ENCODE data around the gene SOD1. TPM values are rescaled to one million over a fixed set of nuclear protein-coding genes. Genes with fewer than 3 reads are reported as not detected.
A peak's percentile ranks its signal among the peaks of the same experiment; 100 is the strongest.

Gene SOD1
- total RNA-seq, 6 experiments from 2014 or later, result 236 to 290 (median 281) TPM

DNA sequence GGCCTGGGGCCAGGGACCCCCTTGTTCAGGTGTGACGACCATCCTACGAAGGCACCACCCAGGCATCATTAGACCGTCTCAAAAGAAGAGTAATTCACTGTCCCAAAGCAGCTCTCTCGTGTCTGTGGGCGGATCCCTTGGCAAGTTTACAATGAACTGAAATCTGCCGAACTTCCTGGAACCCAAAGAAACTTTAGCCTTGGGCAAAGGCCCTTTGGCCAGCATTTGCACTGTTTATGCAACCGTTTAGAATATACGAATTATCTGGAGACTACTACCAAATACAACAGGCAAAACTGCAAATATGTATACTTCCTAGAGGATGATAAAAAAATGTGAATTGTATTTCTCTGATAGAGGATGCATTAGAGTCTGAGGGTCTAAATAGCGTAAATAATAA lies 1.4 kb upstream of the SOD1 start:
- Mint-ChIP-seq H3K27ac (no peak overlapping the region), H3K4me1 (ENCODE audit: low read depth) (peaks cover 39% of the 10 kb centered on the region), H3K36me3 (ENCODE audit: low read depth) (peaks cover 15% of the 10 kb centered on the region), H3K27me3 (ENCODE audit: insufficient read depth) (peaks cover 7% of the 10 kb centered on the region), H3K9me3 (no peaks in the 10 kb centered on the region), H3K4me3 (0 out of 2 replicates have a peak overlapping the region, but pooled peaks have one; percentile 5)
- TF ChIP-seq, protein P1, sequence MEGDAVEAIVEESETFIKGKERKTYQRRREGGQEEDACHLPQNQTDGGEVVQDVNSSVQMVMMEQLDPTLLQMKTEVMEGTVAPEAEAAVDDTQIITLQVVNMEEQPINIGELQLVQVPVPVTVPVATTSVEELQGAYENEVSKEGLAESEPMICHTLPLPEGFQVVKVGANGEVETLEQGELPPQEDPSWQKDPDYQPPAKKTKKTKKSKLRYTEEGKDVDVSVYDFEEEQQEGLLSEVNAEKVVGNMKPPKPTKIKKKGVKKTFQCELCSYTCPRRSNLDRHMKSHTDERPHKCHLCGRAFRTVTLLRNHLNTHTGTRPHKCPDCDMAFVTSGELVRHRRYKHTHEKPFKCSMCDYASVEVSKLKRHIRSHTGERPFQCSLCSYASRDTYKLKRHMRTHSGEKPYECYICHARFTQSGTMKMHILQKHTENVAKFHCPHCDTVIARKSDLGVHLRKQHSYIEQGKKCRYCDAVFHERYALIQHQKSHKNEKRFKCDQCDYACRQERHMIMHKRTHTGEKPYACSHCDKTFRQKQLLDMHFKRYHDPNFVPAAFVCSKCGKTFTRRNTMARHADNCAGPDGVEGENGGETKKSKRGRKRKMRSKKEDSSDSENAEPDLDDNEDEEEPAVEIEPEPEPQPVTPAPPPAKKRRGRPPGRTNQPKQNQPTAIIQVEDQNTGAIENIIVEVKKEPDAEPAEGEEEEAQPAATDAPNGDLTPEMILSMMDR (IDR thresholded peaks at IDR 0.05), result no peak
- no peak for DNase-seq

DNA sequence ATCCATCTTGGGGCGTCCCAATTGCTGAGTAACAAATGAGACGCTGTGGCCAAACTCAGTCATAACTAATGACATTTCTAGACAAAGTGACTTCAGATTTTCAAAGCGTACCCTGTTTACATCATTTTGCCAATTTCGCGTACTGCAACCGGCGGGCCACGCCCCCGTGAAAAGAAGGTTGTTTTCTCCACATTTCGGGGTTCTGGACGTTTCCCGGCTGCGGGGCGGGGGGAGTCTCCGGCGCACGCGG lies 282 bp upstream of the SOD1 start:
- Mint-ChIP-seq H3K9me3 (no peaks in the 10 kb centered on the region), H3K4me1 (ENCODE audit: low read depth) (peaks cover 41% of the 10 kb centered on the region), H3K27me3 (ENCODE audit: insufficient read depth) (peaks cover 7% of the 10 kb centered on the region), H3K27ac (peak overlapping the region; percentile 99), H3K36me3 (ENCODE audit: low read depth) (peaks cover 19% of the 10 kb centered on the region), H3K4me3 (peak overlapping the region; percentile 99)
- DNase-seq, result no peak
- TF ChIP-seq, protein P1 (IDR thresholded peaks at IDR 0.05), result no peak

DNA sequence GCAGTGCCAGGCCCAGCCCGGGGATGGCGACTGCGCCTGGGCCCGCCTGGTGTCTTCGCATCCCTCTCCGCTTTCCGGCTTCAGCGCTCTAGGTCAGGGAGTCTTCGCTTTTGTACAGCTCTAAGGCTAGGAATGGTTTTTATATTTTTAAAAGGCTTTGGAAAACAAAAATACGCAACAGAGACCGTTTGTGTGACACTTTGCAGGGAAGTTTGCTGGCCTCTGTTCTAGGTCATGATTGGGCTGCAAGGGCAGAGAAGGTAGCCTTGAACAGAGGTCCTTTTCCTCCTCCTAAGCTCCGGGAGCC lies 719 bp downstream of the SOD1 start:
- H3K4me1 Mint-ChIP-seq (ENCODE audit: low read depth), result peaks cover 50% of the 10 kb centered on the region
- no peaks in the 10 kb centered on the region for H3K9me3 Mint-ChIP-seq
- H3K36me3 Mint-ChIP-seq (ENCODE audit: low read depth), result peaks cover 23% of the 10 kb centered on the region
- DNase-seq, result no peak
- H3K4me3 Mint-ChIP-seq, result peak overlapping the region; percentile 97
- TF ChIP-seq, protein P1 (IDR thresholded peaks at IDR 0.05), result no peak
- H3K27me3 Mint-ChIP-seq (ENCODE audit: insufficient read depth), result peaks cover 2% of the 10 kb centered on the region
- H3K27ac Mint-ChIP-seq, result peak overlapping the region; percentile 88

DNA sequence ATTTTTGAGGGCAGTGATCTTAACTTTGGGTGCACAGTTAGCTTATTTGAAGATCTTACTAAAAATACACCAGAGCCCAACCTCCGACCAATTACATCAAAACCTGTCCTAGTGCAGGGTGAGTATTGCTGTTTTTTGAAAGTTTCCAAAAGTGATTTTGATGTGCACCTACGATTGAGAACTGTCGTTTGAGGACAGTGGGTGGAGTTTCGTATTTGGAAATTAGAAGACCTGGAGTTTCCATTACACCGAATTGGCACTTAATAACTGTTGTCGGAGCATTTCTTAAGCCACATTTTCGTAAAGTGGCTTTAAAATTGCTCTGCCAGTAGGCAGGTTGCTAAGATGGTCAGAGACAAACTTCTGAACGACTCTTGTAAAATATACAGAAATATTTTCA lies 1.1 kb downstream of the SOD1 start:
- Mint-ChIP-seq H3K27ac (peak overlapping the region; percentile 88), H3K36me3 (ENCODE audit: low read depth) (peaks cover 27% of the 10 kb centered on the region), H3K9me3 (no peaks in the 10 kb centered on the region), H3K27me3 (ENCODE audit: insufficient read depth) (peaks cover 5% of the 10 kb centered on the region), H3K4me1 (ENCODE audit: low read depth) (peaks cover 54% of the 10 kb centered on the region), H3K4me3 (peak overlapping the region; percentile 97)
- no peak for DNase-seq
- TF ChIP-seq, protein P1 (IDR thresholded peaks at IDR 0.05), result no peak

DNA sequence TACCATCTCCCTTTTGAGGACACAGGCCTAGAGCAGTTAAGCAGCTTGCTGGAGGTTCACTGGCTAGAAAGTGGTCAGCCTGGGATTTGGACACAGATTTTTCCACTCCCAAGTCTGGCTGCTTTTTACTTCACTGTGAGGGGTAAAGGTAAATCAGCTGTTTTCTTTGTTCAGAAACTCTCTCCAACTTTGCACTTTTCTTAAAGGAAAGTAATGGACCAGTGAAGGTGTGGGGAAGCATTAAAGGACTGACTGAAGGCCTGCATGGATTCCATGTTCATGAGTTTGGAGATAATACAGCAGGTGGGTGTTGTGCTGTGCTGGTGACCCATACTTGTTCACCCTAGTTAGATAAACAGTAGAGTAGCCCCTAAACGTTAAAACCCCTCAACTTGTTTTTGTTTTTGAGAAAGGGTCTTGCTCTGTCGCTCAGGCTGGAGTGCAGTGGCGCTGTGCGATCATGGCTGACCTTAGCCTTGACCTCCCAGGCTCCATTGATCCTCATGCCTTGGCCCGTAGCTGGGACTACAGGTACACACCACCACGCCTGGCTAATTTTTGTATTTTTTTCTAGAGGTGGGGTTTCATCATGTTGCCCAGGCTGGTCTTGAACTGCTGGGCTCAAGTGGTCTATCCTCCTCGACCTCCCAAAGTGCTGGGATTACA lies 4.2 kb downstream of the SOD1 start:
- Mint-ChIP-seq H3K4me1 (ENCODE audit: low read depth) (peaks cover 63% of the 10 kb centered on the region), H3K27ac (no peak overlapping the region), H3K36me3 (ENCODE audit: low read depth) (peaks cover 45% of the 10 kb centered on the region)

More for the DNA sequence above, 4.2 kb downstream of the SOD1 start:
- no peak overlapping the region for H3K4me3 Mint-ChIP-seq
- H3K9me3 Mint-ChIP-seq, result no peaks in the 10 kb centered on the region
- TF ChIP-seq, protein P1 (IDR thresholded peaks at IDR 0.05), result no peak
- peaks cover 5% of the 10 kb centered on the region for H3K27me3 Mint-ChIP-seq (ENCODE audit: insufficient read depth)
- no peak for DNase-seq
